ENCODE measurements around the gene PTPRN2. TPM values are rescaled to one million over a fixed set of nuclear protein-coding genes. Genes with fewer than 3 reads are reported as not detected.

The PTPRN2 gene
- polyA plus RNA-seq, 4 donors, result 1.6 to 11.7 (median 4.0) TPM

DNA sequence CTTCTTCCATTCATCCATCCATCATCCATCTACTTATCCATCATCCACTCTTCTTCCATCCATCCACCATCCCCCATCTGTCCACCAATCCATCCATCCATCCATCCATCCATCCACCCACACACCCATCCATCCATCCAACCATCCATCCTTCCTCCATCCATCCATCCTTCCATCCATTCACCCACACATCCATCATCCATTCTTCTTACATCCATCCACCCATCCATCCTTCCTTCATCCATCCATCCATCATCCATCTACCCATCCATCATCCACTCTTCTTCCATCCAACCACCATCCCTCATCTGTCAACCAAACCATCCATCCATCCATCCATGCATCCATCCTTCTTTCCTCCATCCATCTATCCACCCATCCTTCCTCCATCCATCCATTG, 821.5 kb downstream of the PTPRN2 start:
- DNase-seq, result no peak
- Histone ChIP-seq H3K4me3 (ENCODE audit: low read depth in 1 of 3, low read length in 3 of 3) (no peak overlapping the region), H3K36me3 (ENCODE audit: control insufficient read depth in 3 of 3, insufficient read depth in 2 of 3, low read depth in 1 of 3, low read length in 3 of 3) (no peaks in the 10 kb centered on the region), H3K9me3 (ENCODE audit: control insufficient read depth in 2 of 2, insufficient read depth in 1 of 2, low read depth in 1 of 2, low read length in 1 of 2) (peaks cover 0 to 19% of the 10 kb centered on the region in 2 donors), H3K4me1 (ENCODE audit: control insufficient read depth in 3 of 3, insufficient read depth in 2 of 3, low read depth in 1 of 3, low read length in 2 of 3) (no peaks in the 10 kb centered on the region), H3K27me3 (ENCODE audit: control insufficient read depth in 3 of 3, insufficient read depth in 3 of 3, low read length in 3 of 3) (peaks cover 0 to 7% (median 0%) of the 10 kb centered on the region in 3 donors), H3K27ac (ENCODE audit: low read depth in 1 of 3, low read length in 2 of 3) (no peak overlapping the region)
- FAIRE-seq, result no peak

DNA sequence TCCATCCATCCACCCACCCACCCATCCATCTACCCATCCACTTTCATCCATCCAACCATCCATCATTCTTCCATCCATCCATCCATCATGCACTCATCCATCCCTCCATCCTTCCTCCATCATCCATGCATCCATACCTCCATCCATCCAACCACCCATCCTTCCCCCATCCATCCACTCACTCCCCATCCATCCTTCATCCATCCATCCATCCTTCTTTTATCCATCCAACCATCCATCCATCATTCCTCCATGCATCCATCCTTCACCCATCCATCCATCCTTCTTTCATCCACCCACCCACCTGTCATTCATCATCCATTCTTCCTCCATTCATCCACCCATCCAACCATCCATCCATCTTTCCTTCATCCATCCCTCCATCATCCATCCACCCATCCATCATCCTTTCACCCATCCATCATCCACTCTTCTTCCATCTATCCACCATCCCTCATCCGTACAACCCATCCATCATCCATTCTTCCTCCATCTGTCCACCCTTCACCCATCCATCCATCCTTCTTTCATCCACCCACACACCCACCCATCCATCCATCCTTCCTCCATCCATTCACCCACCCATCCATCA, 822.6 kb downstream of the PTPRN2 start:
- no peak for FAIRE-seq
- Histone ChIP-seq H3K27ac (ENCODE audit: low read depth in 1 of 3, low read length in 2 of 3) (no peak overlapping the region), H3K9me3 (ENCODE audit: control insufficient read depth in 2 of 2, insufficient read depth in 1 of 2, low read depth in 1 of 2, low read length in 1 of 2) (peaks cover 0 to 14% of the 10 kb centered on the region in 2 donors), H3K4me3 (ENCODE audit: low read depth in 1 of 3, low read length in 3 of 3) (no peak overlapping the region), H3K27me3 (ENCODE audit: control insufficient read depth in 3 of 3, insufficient read depth in 3 of 3, low read length in 3 of 3) (peaks cover 0 to 7% (median 0%) of the 10 kb centered on the region in 3 donors), H3K4me1 (ENCODE audit: control insufficient read depth in 3 of 3, insufficient read depth in 2 of 3, low read depth in 1 of 3, low read length in 2 of 3) (no peaks in the 10 kb centered on the region), H3K36me3 (ENCODE audit: control insufficient read depth in 3 of 3, insufficient read depth in 2 of 3, low read depth in 1 of 3, low read length in 3 of 3) (no peaks in the 10 kb centered on the region)
- WGBS, 3 donors, result 91 to 97% (median 93%) methylated on average over 1 of the region's 1 CpG
- no peak for DNase-seq

- H3K4me3 ChIP-seq (ENCODE audit: low read depth in 1 of 3, low read length in 3 of 3), result no peak overlapping the region
- peaks cover 0 to 14% of the 10 kb centered on the region in 2 donors for H3K9me3 ChIP-seq (ENCODE audit: control insufficient read depth in 2 of 2, insufficient read depth in 1 of 2, low read depth in 1 of 2, low read length in 1 of 2)
- H3K27me3 ChIP-seq (ENCODE audit: control insufficient read depth in 3 of 3, insufficient read depth in 3 of 3, low read length in 3 of 3), result peaks cover 0 to 6% (median 0%) of the 10 kb centered on the region in 3 donors
- WGBS, 3 donors, result 86 to 88% (median 87%) methylated on average over 6 of the region's 6 CpGs
- H3K27ac ChIP-seq (ENCODE audit: low read depth in 1 of 3, low read length in 2 of 3), result no peak overlapping the region
- FAIRE-seq, result no peak
- DNase-seq, result no peak
- no peaks in the 10 kb centered on the region for H3K4me1 ChIP-seq (ENCODE audit: control insufficient read depth in 3 of 3, insufficient read depth in 2 of 3, low read depth in 1 of 3, low read length in 2 of 3)
- no peaks in the 10 kb centered on the region for H3K36me3 ChIP-seq (ENCODE audit: control insufficient read depth in 3 of 3, insufficient read depth in 2 of 3, low read depth in 1 of 3, low read length in 3 of 3)
Observed at GRCh38 chr7:157764193-157764592, 823.4 kb downstream of the PTPRN2 start.

GRCh38 chr7:157763279-157764000, 824.2 kb downstream of the PTPRN2 start:
- no peaks in the 10 kb centered on the region for H3K4me1 ChIP-seq (ENCODE audit: control insufficient read depth in 3 of 3, insufficient read depth in 2 of 3, low read depth in 1 of 3, low read length in 2 of 3)
- 86 to 88% (median 87%) methylated on average over 14 of the region's 14 CpGs for WGBS, 3 donors
- no peaks in the 10 kb centered on the region for H3K36me3 ChIP-seq (ENCODE audit: control insufficient read depth in 3 of 3, insufficient read depth in 2 of 3, low read depth in 1 of 3, low read length in 3 of 3)
- FAIRE-seq (no peak), DNase-seq (no peak)
- H3K9me3 ChIP-seq (ENCODE audit: control insufficient read depth in 2 of 2, insufficient read depth in 1 of 2, low read depth in 1 of 2, low read length in 1 of 2), result peaks cover 0 to 14% of the 10 kb centered on the region in 2 donors
- H3K27me3 ChIP-seq (ENCODE audit: control insufficient read depth in 3 of 3, insufficient read depth in 3 of 3, low read length in 3 of 3), result peaks cover 0 to 3% (median 0%) of the 10 kb centered on the region in 3 donors
- no peak overlapping the region for H3K4me3 ChIP-seq (ENCODE audit: low read depth in 1 of 3, low read length in 3 of 3)
- H3K27ac ChIP-seq (ENCODE audit: low read depth in 1 of 3, low read length in 2 of 3), result no peak overlapping the region

GRCh38 chr7:157762824-157763223, 824.8 kb downstream of the PTPRN2 start:
- FAIRE-seq (no peak), DNase-seq (no peak)
- Histone ChIP-seq H3K9me3 (ENCODE audit: control insufficient read depth in 2 of 2, insufficient read depth in 1 of 2, low read depth in 1 of 2, low read length in 1 of 2) (peaks cover 0 to 14% of the 10 kb centered on the region in 2 donors), H3K4me1 (ENCODE audit: control insufficient read depth in 3 of 3, insufficient read depth in 2 of 3, low read depth in 1 of 3, low read length in 2 of 3) (no peaks in the 10 kb centered on the region), H3K36me3 (ENCODE audit: control insufficient read depth in 3 of 3, insufficient read depth in 2 of 3, low read depth in 1 of 3, low read length in 3 of 3) (no peaks in the 10 kb centered on the region), H3K27ac (ENCODE audit: low read depth in 1 of 3, low read length in 2 of 3) (no peak overlapping the region), H3K4me3 (ENCODE audit: low read depth in 1 of 3, low read length in 3 of 3) (no peak overlapping the region), H3K27me3 (ENCODE audit: control insufficient read depth in 3 of 3, insufficient read depth in 3 of 3, low read length in 3 of 3) (no peaks in the 10 kb centered on the region)
- 91 to 94% (median 93%) methylated on average over 13 of the region's 13 CpGs for WGBS, 3 donors

- 57 to 62% (median 61%) methylated on average over 17 of the region's 17 CpGs for WGBS, 3 donors
- H3K36me3 ChIP-seq (ENCODE audit: control insufficient read depth in 3 of 3, insufficient read depth in 2 of 3, low read depth in 1 of 3, low read length in 3 of 3), result no peaks in the 10 kb centered on the region
- H3K27ac ChIP-seq (ENCODE audit: low read depth in 1 of 3, low read length in 2 of 3), result no peak overlapping the region
- FAIRE-seq (no peak), DNase-seq (no peak)
- H3K27me3 ChIP-seq (ENCODE audit: control insufficient read depth in 3 of 3, insufficient read depth in 3 of 3, low read length in 3 of 3), result no peaks in the 10 kb centered on the region
- peaks cover 0 to 14% of the 10 kb centered on the region in 2 donors for H3K9me3 ChIP-seq (ENCODE audit: control insufficient read depth in 2 of 2, insufficient read depth in 1 of 2, low read depth in 1 of 2, low read length in 1 of 2)
- no peak overlapping the region for H3K4me3 ChIP-seq (ENCODE audit: low read depth in 1 of 3, low read length in 3 of 3)
- no peaks in the 10 kb centered on the region for H3K4me1 ChIP-seq (ENCODE audit: control insufficient read depth in 3 of 3, insufficient read depth in 2 of 3, low read depth in 1 of 3, low read length in 2 of 3)
Observed at GRCh38 chr7:157760004-157760730, 827.5 kb downstream of the PTPRN2 start.

- FAIRE-seq, result no peak
Observed at GRCh38 chr7:157759246-157759805, 828.3 kb downstream of the PTPRN2 start.

GRCh38 chr7:157758468-157759245, 829.0 kb downstream of the PTPRN2 start:
- FAIRE-seq (no peak), DNase-seq (no peak)
- no peak overlapping the region for H3K27ac ChIP-seq (ENCODE audit: low read depth in 1 of 3, low read length in 2 of 3)
- H3K9me3 ChIP-seq (ENCODE audit: control insufficient read depth in 2 of 2, insufficient read depth in 1 of 2, low read depth in 1 of 2, low read length in 1 of 2), result peaks cover 0 to 10% of the 10 kb centered on the region in 2 donors
- H3K36me3 ChIP-seq (ENCODE audit: control insufficient read depth in 3 of 3, insufficient read depth in 2 of 3, low read depth in 1 of 3, low read length in 3 of 3), result no peaks in the 10 kb centered on the region
- no peak overlapping the region for H3K4me3 ChIP-seq (ENCODE audit: low read depth in 1 of 3, low read length in 3 of 3)
- H3K27me3 ChIP-seq (ENCODE audit: control insufficient read depth in 3 of 3, insufficient read depth in 3 of 3, low read length in 3 of 3), result no peaks in the 10 kb centered on the region
- no peaks in the 10 kb centered on the region for H3K4me1 ChIP-seq (ENCODE audit: control insufficient read depth in 3 of 3, insufficient read depth in 2 of 3, low read depth in 1 of 3, low read length in 2 of 3)
- 89 to 90% (median 89%) methylated on average over 36 of the region's 36 CpGs for WGBS, 3 donors

More at GRCh38 chr7:157759246-157759805, 828.3 kb downstream of the PTPRN2 start:
- no peaks in the 10 kb centered on the region for H3K36me3 ChIP-seq (ENCODE audit: control insufficient read depth in 3 of 3, insufficient read depth in 2 of 3, low read depth in 1 of 3, low read length in 3 of 3)
- no peak overlapping the region for H3K4me3 ChIP-seq (ENCODE audit: low read depth in 1 of 3, low read length in 3 of 3)
- H3K27ac ChIP-seq (ENCODE audit: low read depth in 1 of 3, low read length in 2 of 3), result no peak overlapping the region
- no peaks in the 10 kb centered on the region for H3K4me1 ChIP-seq (ENCODE audit: control insufficient read depth in 3 of 3, insufficient read depth in 2 of 3, low read depth in 1 of 3, low read length in 2 of 3)
- H3K27me3 ChIP-seq (ENCODE audit: control insufficient read depth in 3 of 3, insufficient read depth in 3 of 3, low read length in 3 of 3), result no peaks in the 10 kb centered on the region
- no peak for DNase-seq
- 90 to 92% (median 91%) methylated on average over 19 of the region's 19 CpGs for WGBS, 3 donors
- peaks cover 0 to 14% of the 10 kb centered on the region in 2 donors for H3K9me3 ChIP-seq (ENCODE audit: control insufficient read depth in 2 of 2, insufficient read depth in 1 of 2, low read depth in 1 of 2, low read length in 1 of 2)
